Adrenal gland (tissue), 12 donors: ENCODE results near the gene PRKAR2A. TPM values are rescaled to one million over a fixed set of nuclear protein-coding genes. Genes with fewer than 3 reads are reported as not detected.

ENCODE experiments used
- DNase-seq, 7 donors: peaks; one replicate each; pipeline ENCODE4 v3.0.0-alpha.2; 2019 to 2020
- H3K27ac ChIP-seq, 5 donors: fragments of 200-600 bp; sonication (generic) in 4 of 5; 1 replicate in 3 of 5; 2 replicates in 2 of 5; pipeline versions ENCODE4 v1.5.1 to v1.8.0; 2016 to 2020; ENCODE audit warnings: mild to moderate bottlenecking in 1 of 5
- H3K27me3 ChIP-seq: fragments of 200-600 bp; 2 replicates; pipeline ENCODE4 v1.8.0; 2021
- H3K36me3 ChIP-seq, 2 donors: fragments of 200-600 bp; replicated peaks in 1 of 2; 1 replicate in 1 of 2; 2 replicates in 1 of 2; pipeline versions ENCODE4 v1.5.1 to v1.8.0; 2018 to 2022
- H3K4me1 ChIP-seq, 2 donors: fragments of 200-600 bp; replicated peaks in 1 of 2; 1 replicate in 1 of 2; 2 replicates in 1 of 2; pipeline versions ENCODE4 v1.5.1 to v1.8.0; 2018 to 2021
- H3K4me3 ChIP-seq, 4 donors: fragments of 200-600 bp; sonication (generic) in 3 of 4; one replicate each; pipeline ENCODE4 v1.5.1; 2016 to 2018
- H3K9me3 ChIP-seq, 3 donors: fragments of 200-600 bp; sonication (generic) in 1 of 3; replicated peaks in 1 of 3; 1 replicate in 2 of 3; 2 replicates in 1 of 3; pipeline versions ENCODE4 v1.5.1 to v1.8.0; 2016 to 2021
- CTCF ChIP-seq, 6 experiments: fragments of 450-650 bp in 4 of 6; fragments of 200-600 bp in 2 of 6; sonication (generic) in 1 of 6; IDR thresholded peaks; 1 replicate in 5 of 6; 2 replicates in 1 of 6; pipeline versions ENCODE4 v1.5.1 to v1.8.0; 2016 to 2021; ENCODE audit warnings: antibody characterized with exemption in 6 of 6, mild to moderate bottlenecking in 2 of 6, moderate library complexity in 1 of 6
- POLR2A ChIP-seq, 2 donors: fragments of 450-650 bp; IDR thresholded peaks; one replicate each; pipeline ENCODE4 v1.6.1; 2017; ENCODE audit warnings: antibody characterized with exemption in 2 of 2, mild to moderate bottlenecking in 2 of 2, moderate library complexity in 1 of 2
- WGBS, 4 donors: extraction: QIAGEN DNeasy Blood & Tissue Kit in 2 of 4; methylation state at CpG; one replicate each; pipeline versions ENCODE4 v1.1.5 to v1.1.7; 2013 to 2017; 5-methylcytosine and 5-hydroxymethylcytosine counted together
- intact Hi-C, 2 donors: fragments of 100-400 bp; cut with DNase I; formaldehyde crosslinking; loops; one replicate each; pipeline versions ENCODE4 v1.14.1 to v1.15.0; 2022 to 2023
- polyA plus RNA-seq, 3 donors: library from polyadenylated mRNA; stranded (reverse); fragments of 200-250 nt in 2 of 3; fragments of 350-450 nt in 1 of 3; fragmentation: Illumina TruSeq in 1 of 3; extraction: RNeasy Lipid Tissue Mini Kit (QIAGEN cat#74804) in 1 of 3; gene quantifications; one replicate each; pipeline ENCODE4 v1.2.3, GENCODE V29; 2013 to 2014
- total RNA-seq, 9 donors: library from RNA; depleted of rRNA in 4 of 9; stranded (reverse); fragments of >200 nt in 4 of 9; fragments of 120-200 nt in 1 of 9; fragmentation: NEBNext Ultra II Directional in 1 of 9; extraction: Animal tissue kit (Norgen Biotek cat#: 25700) in 1 of 9; gene quantifications; one replicate each; pipeline versions ENCODE4 v1.1.0 to v1.2.4, GENCODE V29; 2013 to 2023
- donor health status: healthy with polysubstance abuse.
- donor health status: Bipolar disorder and iron deficiency.
- donor health status: DM: yes; HTN: yes; CAD: no.
- donor health status: DM: no; HTN: no; CAD: no.
- donor health status: DM: no; HTN: no; CAD: no.
- donor health status: DM: yes; HTN: yes; CAD: no.

PRKAR2A gene
- total and polyA plus RNA-seq, 12 donors: 8.4 to 177 (median 48.7) TPM

DNA sequence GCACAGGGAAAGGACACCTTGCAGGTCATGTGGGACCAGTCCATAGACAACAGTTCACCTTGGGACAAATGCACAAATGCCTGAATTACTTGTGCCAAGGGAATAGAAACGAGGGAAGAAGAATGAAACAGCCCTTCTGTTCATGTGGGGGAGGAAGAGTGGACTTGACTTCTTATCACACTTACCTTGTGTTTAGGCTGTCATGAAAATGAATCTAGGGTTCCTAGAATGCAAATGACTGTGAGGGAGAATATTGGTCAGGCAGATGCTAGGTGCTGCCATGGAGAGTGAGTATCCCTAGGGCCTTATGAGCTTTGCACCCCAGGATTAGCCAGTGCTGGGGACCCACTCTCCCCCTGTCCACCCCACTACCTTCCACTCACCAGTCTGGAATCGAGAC lies 11.0 kb upstream of the PRKAR2A start:
- H3K9me3 ChIP-seq: no peaks in the 10 kb centered on the region
- no peak for TF ChIP-seq CTCF (IDR thresholded peaks at IDR 0.05)
- no peak for TF ChIP-seq POLR2A (IDR thresholded peaks at IDR 0.05)
- WGBS, 4 donors: 70 to 95% (median 87%) methylated on average over 1 to 2 of the region's 2 CpGs
- intact Hi-C loops: no loop called here
- no peaks in the 10 kb centered on the region for H3K4me1 ChIP-seq
- no peak overlapping the region for H3K4me3 ChIP-seq
- H3K36me3 ChIP-seq: peaks cover 0 to 35% of the 10 kb centered on the region in 2 donors
- no peak for DNase-seq
- no peak overlapping the region for H3K27ac ChIP-seq
- no peaks in the 10 kb centered on the region for H3K27me3 ChIP-seq

DNA sequence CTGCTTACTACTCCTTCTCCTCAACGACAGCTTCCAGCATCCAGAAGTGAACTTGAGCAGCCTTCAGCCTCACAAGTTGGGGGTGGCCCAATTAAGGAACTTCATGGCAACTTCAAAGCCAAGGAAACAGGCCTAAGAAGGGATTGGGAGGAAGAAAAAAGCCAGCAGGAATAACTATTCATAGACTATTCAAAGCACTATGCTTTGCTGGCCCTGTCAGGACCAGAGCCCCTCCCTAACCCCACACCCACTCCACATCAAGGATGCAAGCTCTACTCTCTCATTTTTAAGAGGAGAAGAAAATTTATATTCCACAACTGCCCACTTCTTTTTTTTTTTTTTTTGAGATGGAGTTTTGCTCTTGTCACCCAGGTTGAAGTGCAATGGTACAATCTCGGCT lies 10.0 kb upstream of the PRKAR2A start:
- H3K36me3 ChIP-seq: peaks cover 0 to 35% of the 10 kb centered on the region in 2 donors

DNA sequence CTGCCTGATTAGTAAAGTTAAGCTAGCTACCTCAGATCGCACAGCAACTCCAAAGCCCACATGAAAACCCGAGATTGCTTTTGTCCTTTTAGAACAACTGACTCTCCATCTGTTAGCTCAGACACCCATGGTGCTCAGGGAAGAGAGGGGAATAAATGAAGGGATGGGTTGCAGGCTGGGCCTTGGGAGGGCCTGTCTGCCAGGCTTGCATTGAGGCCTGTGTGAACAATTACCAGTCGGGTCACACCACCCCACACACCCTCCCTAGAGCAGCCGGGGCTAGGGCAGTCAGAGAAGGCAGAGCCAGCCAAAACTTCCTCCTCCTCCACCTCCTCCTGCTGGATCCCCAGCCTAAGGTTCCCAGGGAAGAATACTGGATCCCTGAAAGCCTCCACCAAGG lies 8.8 kb upstream of the PRKAR2A start:
- WGBS, 4 donors: 60 to 92% (median 72%) methylated on average over 2 to 4 of the region's 4 CpGs
- Histone ChIP-seq H3K27ac (no peak overlapping the region), H3K9me3 (no peaks in the 10 kb centered on the region), H3K4me3 (no peak overlapping the region), H3K4me1 (no peaks in the 10 kb centered on the region), H3K27me3 (no peaks in the 10 kb centered on the region), H3K36me3 (peaks cover 0 to 24% of the 10 kb centered on the region in 2 donors)
- intact Hi-C loops: no loop called here
- DNase-seq: no peak
- no peak for TF ChIP-seq POLR2A (IDR thresholded peaks at IDR 0.05)
- TF ChIP-seq CTCF (IDR thresholded peaks at IDR 0.05): no peak

More for the DNA sequence above, 10.0 kb upstream of the PRKAR2A start:
- no peak for TF ChIP-seq CTCF (IDR thresholded peaks at IDR 0.05)
- TF ChIP-seq POLR2A (IDR thresholded peaks at IDR 0.05): no peak
- DNase-seq: no peak
- no peak overlapping the region for H3K4me3 ChIP-seq
- H3K4me1 ChIP-seq: no peaks in the 10 kb centered on the region
- 75 to 89% (median 84%) methylated on average over 2 of the region's 2 CpGs for WGBS, 4 donors
- H3K27ac ChIP-seq: no peak overlapping the region
- intact Hi-C loops: no loop called here
- no peaks in the 10 kb centered on the region for H3K27me3 ChIP-seq
- no peaks in the 10 kb centered on the region for H3K9me3 ChIP-seq

GRCh38 chr3:48855681-48856447 lies 8.2 kb upstream of the PRKAR2A start:
- DNase-seq: no peak
- TF ChIP-seq CTCF (IDR thresholded peaks at IDR 0.05) (no peak), POLR2A (IDR thresholded peaks at IDR 0.05) (no peak)
- Histone ChIP-seq H3K27ac (no peak overlapping the region), H3K4me1 (no peaks in the 10 kb centered on the region), H3K4me3 (no peak overlapping the region), H3K36me3 (peaks cover 0 to 20% of the 10 kb centered on the region in 2 donors), H3K27me3 (no peaks in the 10 kb centered on the region), H3K9me3 (no peaks in the 10 kb centered on the region)
- intact Hi-C loops: no loop called here
- 86 to 89% (median 87%) methylated on average over 9 of the region's 9 CpGs for WGBS, 4 donors
